Measurements from ENCODE around the gene IQSEC1. TPM values are rescaled to one million over a fixed set of nuclear protein-coding genes. Genes with fewer than 3 reads are reported as not detected.
"Not testable (repeated sequence)": the region's sequence is repeated elsewhere in the genome, so short reads cannot be mapped to it uniquely, and the experiment has no call there.

IQSEC1 gene
- total RNA-seq, 2 donors from 2014 or later: 53.5 to 60.7 TPM

- intact Hi-C loops (cut with DNase I): loop anchor here in 1 of 2 donors (2.0 kb wide), 1 partner anchor 22 kb away; no protein-coding TSS in a partner anchor
- DNase-seq (ENCODE audit: low spot score): no peak
Measured at GRCh38 chr3:12869035-12869621, 204.1 kb downstream of the IQSEC1 start.

GRCh38 chr3:12868039-12869034, 204.9 kb downstream of the IQSEC1 start:
- intact Hi-C loops (cut with DNase I): loop anchor here in 1 of 2 donors (2.0 kb wide), 1 partner anchor 22 kb away; no protein-coding TSS in a partner anchor
- DNase-seq (ENCODE audit: low spot score): peak; percentile 95

DNA sequence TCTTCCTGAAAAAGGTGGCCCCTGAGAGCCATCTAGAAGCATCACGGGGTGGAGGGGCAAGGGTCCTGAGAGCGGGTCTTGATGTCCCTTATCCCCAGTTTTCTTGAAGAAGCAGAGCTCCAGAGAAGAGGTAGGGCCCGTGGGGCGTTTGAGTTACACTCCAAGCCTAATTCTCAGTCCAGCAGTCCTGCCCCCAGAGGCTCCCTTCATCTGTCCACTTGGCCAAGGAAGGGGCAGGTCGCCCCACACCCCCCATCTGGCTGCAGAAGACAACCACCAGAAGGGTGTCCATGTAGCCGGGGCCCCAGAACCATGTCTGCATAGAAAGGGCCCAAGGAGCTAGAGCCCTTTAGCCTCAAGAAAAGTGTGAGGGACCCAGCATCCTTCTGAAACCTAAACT, 206.4 kb downstream of the IQSEC1 start:
- no peak for DNase-seq (ENCODE audit: low spot score)
- intact Hi-C loops (cut with DNase I): no loop called here

DNA sequence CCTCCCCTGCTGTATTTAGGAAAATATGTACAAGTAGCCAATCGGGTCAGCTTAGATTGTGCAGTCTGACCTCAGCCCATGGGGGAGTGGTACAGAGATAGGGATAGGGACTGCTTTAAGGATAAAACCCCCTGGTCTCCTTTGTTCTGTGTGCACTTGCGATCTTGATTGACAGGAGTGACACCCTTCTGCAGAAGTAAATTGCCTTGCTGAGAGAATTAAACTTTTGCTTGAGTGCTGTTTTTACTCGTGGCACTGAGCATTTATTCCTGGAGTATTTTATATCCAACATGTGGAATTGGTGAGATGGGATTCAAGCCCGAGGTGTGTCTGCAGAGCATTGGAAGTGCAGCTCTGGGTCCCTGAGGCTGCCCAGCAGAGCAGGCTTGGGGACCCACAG, 208.0 kb downstream of the IQSEC1 start:
- intact Hi-C loops (cut with DNase I): no loop called here
- no peak for DNase-seq (ENCODE audit: low spot score)

- DNase-seq (ENCODE audit: low spot score): no peak
- intact Hi-C loops (cut with DNase I): no loop called here
Measured at GRCh38 chr3:12862387-12862786, 210.8 kb downstream of the IQSEC1 start.

DNA sequence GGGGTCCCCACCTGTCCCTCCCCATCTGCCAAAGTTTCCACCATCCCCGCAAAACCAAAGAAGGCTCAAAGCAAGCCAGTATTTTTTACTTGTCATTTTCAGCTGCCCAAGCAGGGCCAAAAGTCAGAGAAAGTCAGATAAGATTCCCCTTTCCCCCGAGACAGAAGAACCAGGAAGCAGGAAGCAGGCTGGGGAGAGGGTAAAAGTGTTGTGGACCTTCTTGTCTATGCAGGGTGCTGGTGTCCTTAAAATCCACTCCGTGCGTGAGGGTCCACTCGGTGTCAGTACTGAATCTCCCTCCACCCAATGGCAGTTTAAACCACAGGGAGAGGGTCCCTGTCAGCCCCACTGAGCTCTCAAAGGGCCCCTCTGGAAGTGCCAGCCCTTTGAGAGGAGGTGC, 211.6 kb downstream of the IQSEC1 start:
- intact Hi-C loops (cut with DNase I): no loop called here

DNA sequence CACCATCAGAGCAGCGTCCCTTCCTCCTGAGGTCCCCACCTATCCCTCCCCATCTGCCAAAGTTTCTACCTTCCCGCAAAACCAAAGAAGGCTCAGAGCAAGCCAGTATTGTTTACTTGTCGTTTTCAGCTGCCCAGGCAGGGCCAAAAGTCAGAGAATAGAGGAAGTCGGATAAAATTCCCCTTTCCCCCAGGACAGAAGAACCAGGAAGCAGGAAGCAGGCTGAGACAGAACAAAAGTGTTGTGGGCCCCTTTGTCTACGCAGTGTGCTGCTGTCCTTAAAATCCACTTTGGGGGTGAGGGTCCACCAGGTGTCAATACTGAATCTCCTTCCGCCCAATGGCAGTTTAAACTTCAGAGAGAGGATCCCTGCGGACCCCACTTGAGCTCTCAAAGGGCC, 213.4 kb downstream of the IQSEC1 start:
- DNase-seq (ENCODE audit: low spot score): no peak
- intact Hi-C loops (cut with DNase I): no loop called here

More for the DNA sequence above, 211.6 kb downstream of the IQSEC1 start:
- DNase-seq (ENCODE audit: low spot score): no peak

DNA sequence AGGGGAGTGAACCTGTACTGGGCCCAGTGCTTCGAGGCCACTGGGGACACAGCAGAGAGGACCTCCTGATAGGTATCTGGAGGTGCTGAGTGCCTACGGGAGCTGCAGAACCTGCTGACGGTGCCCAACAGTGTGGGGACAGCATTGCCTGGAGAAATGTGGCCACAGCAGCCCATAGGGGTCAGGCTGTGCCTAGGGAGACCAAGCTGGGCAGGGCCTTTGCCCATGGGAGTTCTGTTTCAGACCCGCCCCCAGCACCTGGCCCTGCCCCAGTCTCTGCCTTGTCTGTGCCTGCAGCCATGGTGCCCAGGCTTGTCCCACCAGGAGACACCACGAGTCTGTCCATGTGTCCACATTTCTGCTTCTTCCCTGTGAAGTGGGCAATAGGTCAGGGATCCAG, 216.6 kb downstream of the IQSEC1 start:
- intact Hi-C loops (cut with DNase I): no loop called here
- no peak for DNase-seq (ENCODE audit: low spot score)

DNA sequence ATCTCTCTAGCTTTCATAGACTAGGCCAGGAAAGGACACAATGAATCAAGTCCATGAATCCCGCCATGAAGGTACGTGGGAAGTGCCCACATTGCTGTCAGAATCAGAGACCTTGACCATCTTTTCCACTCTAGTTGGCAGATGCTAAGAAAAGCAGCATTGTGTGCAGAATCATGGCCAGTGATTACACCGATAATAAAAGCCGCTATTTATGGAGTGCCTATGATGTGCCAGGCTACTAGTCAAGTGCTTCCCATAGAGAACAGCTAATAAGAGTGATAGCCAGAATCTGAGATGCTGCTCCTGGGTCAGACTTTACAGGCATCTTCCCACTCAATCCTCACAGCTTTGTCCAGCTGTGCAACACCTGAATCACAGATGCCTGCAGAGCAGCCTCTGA, 218.7 kb downstream of the IQSEC1 start:
- intact Hi-C loops (cut with DNase I): no loop called here
- DNase-seq (ENCODE audit: low spot score): no peak

DNA sequence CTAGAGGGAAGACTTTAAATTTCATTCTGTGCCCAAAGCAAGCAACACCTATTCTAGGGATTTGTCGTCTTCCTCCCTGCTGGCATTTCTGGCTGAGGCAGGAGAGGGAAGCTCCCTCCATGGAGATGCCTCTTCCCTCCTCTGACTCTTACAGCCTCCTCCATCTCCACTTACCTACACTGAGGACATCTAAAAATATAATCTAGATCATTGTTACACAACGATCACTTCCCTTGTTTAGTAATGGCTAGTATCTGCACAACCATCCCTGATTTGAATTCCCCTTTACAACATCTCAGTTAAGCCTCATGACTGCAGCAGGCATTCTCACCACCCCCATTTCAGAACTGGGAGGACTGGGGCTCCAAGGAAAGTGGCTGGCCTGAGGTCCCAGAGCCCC, 219.4 kb downstream of the IQSEC1 start:
- intact Hi-C loops (cut with DNase I); DNase-seq (ENCODE audit: low spot score): not testable (repeated sequence)

GRCh38 chr3:12852201-12852600, 221.0 kb downstream of the IQSEC1 start:
- intact Hi-C loops (cut with DNase I): no loop called here

More at GRCh38 chr3:12852201-12852600, 221.0 kb downstream of the IQSEC1 start:
- peak; percentile 16 for DNase-seq (ENCODE audit: low spot score)

Other genes starting within 250 kb of the IQSEC1 start
- gene RPL32, start 231.9 kb downstream of the IQSEC1 start, total RNA-seq: 1,000 to 10,000 TPM; 1,198 to 1,383 TPM